ENCODE measurements around the gene MRPS5. TPM values are rescaled to one million over a fixed set of nuclear protein-coding genes. Genes with fewer than 3 reads are reported as not detected.
A peak's percentile ranks its signal among the peaks of the same experiment; 100 is the strongest.
"Not testable (repeated sequence)": the region's sequence is repeated elsewhere in the genome, so short reads cannot be mapped to it uniquely, and the experiment has no call there.

The MRPS5 gene
- total RNA-seq, 2 experiments from 2014 or later: 83.8 to 84.8 TPM

DNA sequence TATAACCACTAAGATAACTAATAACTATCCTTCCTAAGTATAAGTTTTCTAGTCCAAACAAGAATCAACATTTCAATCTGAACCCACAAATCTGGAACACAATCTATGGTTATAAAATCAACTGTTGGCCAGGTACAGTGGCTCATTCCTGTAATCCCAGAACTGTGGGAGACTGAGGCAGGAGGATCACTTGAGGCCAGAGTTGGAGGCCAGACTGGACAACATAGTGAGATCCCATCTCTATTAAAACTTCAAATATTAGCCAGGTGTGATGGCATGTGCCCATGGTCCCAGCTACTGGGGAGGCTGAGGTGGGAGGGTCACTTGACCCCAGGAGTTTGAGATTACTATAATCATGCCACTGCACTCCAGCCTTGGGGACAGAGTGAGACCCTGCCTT, 11.2 kb downstream of the MRPS5 start:
- no peak for DNase-seq
- H3K27ac Mint-ChIP-seq: no peak overlapping the region
- no peaks in the 10 kb centered on the region for H3K27me3 Mint-ChIP-seq
- H3K9me3 Mint-ChIP-seq: no peaks in the 10 kb centered on the region
- H3K36me3 Mint-ChIP-seq: peaks cover 44% of the 10 kb centered on the region
- H3K4me3 Mint-ChIP-seq: no peak overlapping the region
- H3K4me1 Mint-ChIP-seq: peaks cover 5% of the 10 kb centered on the region

DNA sequence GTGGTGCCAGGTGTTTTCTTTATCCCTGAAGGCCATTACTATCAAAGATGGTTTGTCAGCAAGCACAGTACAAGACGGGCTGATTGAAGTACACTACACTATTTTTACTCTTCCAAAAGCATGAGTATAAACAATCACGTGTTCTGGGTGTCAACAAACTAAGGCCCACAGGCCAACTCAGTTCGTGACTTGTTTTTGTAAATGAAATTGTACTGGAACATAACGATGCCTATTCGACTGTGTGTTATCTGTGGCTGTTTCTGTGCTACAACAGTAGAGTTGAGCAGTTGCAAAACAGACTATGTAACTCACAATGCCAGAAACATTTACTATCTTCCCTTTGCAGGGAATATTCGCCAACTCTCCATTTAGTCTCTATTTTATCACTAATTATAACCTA, 12.3 kb downstream of the MRPS5 start:
- Mint-ChIP-seq H3K36me3 (peaks cover 41% of the 10 kb centered on the region), H3K27ac (no peak overlapping the region), H3K27me3 (no peaks in the 10 kb centered on the region), H3K4me1 (peaks cover 2% of the 10 kb centered on the region), H3K9me3 (no peaks in the 10 kb centered on the region), H3K4me3 (no peak overlapping the region)
- DNase-seq: no peak

DNA sequence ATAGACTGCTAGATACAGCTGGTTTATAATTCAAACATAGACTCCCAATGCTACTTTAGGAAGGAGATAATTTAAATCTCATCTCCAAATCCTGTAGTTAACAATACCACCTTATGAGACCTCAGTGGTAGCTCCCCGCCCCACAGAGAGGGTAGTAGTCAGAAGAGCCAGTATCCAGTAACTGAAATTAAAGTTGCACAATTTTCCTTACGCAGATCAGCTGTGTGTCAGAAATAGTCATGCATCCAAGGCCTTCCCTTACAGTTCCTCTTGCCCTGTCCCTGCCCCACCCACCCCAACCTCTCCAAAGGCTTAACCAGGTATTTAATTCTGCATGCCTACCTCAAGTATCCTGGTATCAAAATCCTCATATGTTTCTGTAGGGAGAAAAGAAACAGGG, 15.5 kb downstream of the MRPS5 start:
- Mint-ChIP-seq H3K9me3 (no peaks in the 10 kb centered on the region), H3K36me3 (peaks cover 40% of the 10 kb centered on the region), H3K4me1 (peaks cover 2% of the 10 kb centered on the region), H3K4me3 (no peak overlapping the region), H3K27ac (no peak overlapping the region), H3K27me3 (no peaks in the 10 kb centered on the region)
- no peak for DNase-seq

DNA sequence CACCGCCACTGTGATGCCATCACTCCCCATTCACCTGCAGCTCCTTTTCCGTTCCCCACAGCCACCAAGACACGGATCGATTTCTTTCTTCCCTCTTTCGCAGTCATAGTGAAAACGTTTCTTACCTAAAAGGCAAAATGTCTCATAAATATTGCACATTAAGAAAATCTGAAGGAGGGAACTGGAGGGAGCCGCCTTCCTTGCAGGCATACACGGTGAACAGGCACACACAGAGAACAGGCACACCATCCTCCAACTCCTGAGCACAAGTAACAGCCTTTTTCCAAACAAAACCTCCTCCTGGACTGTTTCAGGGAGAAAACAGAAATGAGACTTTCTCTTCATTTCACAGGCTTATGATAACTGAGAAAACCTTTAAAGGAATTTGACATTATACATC, 17.0 kb downstream of the MRPS5 start:
- no peaks in the 10 kb centered on the region for H3K27me3 Mint-ChIP-seq
- peaks cover 46% of the 10 kb centered on the region for H3K36me3 Mint-ChIP-seq
- no peak overlapping the region for H3K27ac Mint-ChIP-seq
- no peaks in the 10 kb centered on the region for H3K9me3 Mint-ChIP-seq
- H3K4me3 Mint-ChIP-seq: no peak overlapping the region
- H3K4me1 Mint-ChIP-seq: peaks cover 2% of the 10 kb centered on the region
- no peak for DNase-seq

DNA sequence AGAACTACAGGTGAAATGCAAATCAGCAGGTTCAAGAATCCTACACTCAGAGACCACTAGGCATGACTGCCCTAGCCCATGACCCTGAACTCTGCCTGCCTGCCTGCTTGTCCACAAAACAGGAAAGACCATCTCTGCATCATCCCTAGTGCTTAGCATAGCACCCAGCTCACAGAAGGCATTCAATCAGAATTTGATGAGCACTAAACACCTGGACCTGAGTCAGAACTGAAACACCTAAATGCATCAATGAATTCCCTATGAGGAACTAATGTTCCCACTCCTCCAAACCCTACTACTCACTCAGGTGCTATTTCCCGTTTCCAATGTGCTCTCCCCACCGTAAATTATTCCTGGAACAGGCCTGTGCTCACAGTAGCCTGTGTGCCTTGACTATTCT, 21.7 kb downstream of the MRPS5 start:
- Mint-ChIP-seq H3K4me3 (no peak overlapping the region), H3K27me3 (no peaks in the 10 kb centered on the region), H3K27ac (no peak overlapping the region), H3K36me3 (peaks cover 64% of the 10 kb centered on the region), H3K9me3 (peaks cover 7% of the 10 kb centered on the region), H3K4me1 (peaks cover 19% of the 10 kb centered on the region)
- no peak for DNase-seq

DNA sequence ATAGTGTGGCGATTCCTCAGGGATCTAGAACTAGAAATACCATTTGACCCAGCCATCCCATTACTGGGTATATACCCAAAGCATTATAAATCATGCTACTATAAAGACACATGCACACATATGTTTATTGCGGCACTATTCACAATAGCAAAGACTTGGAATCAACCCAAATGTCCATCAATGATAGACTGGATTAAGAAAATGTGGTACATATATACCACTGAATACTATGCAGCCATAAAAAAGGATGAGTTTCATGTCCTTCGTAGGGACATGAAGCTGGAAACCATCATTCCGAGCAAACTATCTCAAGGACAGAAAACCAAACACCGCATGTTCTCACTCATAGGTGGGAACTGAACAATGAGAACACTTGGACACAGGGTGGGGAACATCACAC, 23.3 kb downstream of the MRPS5 start:
- H3K27ac Mint-ChIP-seq, H3K27me3 Mint-ChIP-seq, H3K9me3 Mint-ChIP-seq, DNase-seq, H3K4me3 Mint-ChIP-seq: not testable (repeated sequence)
- Mint-ChIP-seq H3K4me1 (peaks cover 17% of the 10 kb centered on the region), H3K36me3 (peaks cover 71% of the 10 kb centered on the region)

DNA sequence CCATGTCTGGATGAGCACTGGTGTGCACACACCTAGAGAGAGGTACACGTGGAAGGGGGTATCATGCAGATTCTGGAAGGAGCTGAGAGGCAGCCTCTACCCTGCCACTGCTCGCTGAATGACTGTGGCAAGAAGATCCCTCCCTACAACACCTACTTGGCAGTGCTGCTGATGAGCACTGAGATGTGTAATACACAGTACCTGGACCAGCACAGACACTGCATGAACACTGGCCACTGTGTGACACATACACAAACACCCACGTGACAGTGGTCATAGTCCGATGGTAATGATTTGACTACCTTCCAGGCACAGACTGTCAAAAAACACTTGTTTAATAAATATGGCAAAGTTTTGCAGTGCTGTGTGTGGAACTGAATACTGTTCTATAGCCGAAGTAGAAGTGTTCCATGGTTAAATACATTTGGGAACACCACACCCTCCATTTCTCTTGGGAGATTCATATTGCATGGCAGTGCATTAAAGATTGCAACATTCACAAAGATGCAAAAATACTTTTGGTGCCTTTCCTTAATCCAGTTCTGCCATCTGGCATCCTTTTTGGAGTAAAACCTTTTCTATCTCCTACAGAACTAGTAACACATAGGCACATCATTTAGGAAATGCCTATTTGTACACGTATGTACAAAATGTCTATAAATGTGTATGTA, 29.6 kb downstream of the MRPS5 start:
- H3K27ac Mint-ChIP-seq: no peak overlapping the region
- H3K27me3 Mint-ChIP-seq: no peaks in the 10 kb centered on the region
- peaks cover 13% of the 10 kb centered on the region for H3K4me1 Mint-ChIP-seq
- no peak overlapping the region for H3K4me3 Mint-ChIP-seq
- H3K36me3 Mint-ChIP-seq: peaks cover 41% of the 10 kb centered on the region
- DNase-seq: no peak
- peaks cover 2% of the 10 kb centered on the region for H3K9me3 Mint-ChIP-seq

DNA sequence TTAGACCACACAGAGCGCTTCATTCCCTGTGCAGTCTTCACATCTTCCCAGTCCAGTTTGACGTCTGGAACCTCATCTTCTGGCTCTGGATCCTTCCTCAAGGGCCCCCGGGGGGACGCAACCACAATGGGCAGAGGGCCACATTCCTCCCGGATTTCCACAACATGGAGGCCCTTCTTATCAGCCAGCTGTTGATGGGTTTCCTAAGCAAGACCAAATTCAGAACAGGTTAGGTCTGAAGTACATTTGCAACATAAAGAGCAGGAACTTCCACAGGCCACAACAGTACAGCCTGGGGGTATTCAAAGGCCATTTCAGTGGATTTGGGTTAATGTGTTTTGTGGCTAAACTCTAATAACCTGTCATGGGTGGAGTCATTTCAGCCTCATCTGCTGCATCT, 34.2 kb downstream of the MRPS5 start:
- no peaks in the 10 kb centered on the region for H3K27me3 Mint-ChIP-seq
- no peaks in the 10 kb centered on the region for H3K4me1 Mint-ChIP-seq
- no peak overlapping the region for H3K4me3 Mint-ChIP-seq
- H3K9me3 Mint-ChIP-seq: no peaks in the 10 kb centered on the region
- peaks cover 27% of the 10 kb centered on the region for H3K36me3 Mint-ChIP-seq
- no peak overlapping the region for H3K27ac Mint-ChIP-seq
- DNase-seq: no peak

DNA sequence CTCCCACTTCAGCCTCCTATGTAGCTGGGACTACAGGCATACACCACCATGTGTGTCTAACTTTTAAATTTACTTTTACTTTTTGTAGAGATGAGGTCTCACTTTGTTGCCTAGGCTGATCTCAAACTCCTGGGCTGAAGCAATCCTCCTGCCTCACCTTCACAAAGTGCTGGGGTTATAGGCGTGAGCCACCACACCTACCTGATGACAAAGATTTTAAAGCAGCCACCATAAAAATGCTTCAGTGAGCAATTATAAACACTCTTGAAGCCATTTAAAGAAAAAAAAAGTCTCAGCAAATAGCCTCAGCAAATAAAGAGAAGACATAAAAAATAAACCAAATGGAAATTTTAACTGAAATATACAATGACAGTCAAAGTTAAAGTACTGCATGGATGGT, 35.6 kb downstream of the MRPS5 start:
- Mint-ChIP-seq H3K36me3 (peaks cover 27% of the 10 kb centered on the region), H3K9me3 (no peaks in the 10 kb centered on the region), H3K4me1 (no peaks in the 10 kb centered on the region), H3K27ac (no peak overlapping the region), H3K27me3 (no peaks in the 10 kb centered on the region), H3K4me3 (no peak overlapping the region)
- no peak for DNase-seq

DNA sequence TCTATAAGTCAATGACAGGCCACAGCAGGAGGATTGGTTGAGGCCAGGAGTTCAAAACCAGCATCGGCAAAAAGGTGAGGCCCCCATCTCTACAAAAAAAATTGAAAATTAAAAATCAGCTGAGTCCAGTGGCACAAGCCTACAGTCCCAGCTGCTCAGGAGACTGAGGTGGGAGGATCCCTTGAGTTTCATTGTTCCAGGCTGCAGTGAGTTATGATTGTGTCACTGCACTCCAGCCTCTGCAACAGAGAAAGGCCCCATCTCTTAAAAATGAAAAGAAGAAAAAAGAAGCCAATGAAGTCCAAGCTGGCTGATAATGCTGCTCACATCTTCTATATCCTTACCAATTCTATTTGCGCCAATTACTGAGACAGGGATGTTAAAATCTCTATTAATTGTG, 39.1 kb downstream of the MRPS5 start:
- DNase-seq: no peak
- no peaks in the 10 kb centered on the region for H3K27me3 Mint-ChIP-seq
- H3K4me3 Mint-ChIP-seq: no peak overlapping the region
- H3K27ac Mint-ChIP-seq: no peak overlapping the region
- no peaks in the 10 kb centered on the region for H3K9me3 Mint-ChIP-seq
- H3K36me3 Mint-ChIP-seq: peaks cover 21% of the 10 kb centered on the region
- peaks cover 18% of the 10 kb centered on the region for H3K4me1 Mint-ChIP-seq

DNA sequence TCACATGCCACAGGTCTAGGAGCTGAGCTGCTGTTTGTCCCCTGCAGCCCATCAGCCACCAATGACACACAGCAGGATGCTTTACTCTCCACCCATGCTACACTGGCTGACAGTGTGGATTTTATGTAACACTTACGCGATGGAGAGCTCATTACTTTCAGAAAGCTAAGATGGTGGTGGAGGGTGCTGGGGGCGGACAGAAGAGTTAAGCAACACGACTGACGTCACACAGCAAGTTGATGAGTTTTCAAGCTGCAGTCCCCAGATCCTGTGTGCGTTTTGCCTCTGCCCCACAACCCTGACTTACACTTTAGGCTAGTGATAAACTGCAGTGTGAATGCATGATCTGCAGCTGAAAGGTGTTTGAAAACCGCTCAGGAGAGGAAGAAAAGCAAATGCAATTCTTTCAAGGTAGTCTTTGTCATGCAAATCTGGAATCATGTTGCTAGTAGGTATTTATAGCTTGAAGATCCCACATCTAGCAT, 42.4 kb downstream of the MRPS5 start:
- no peak overlapping the region for H3K4me3 Mint-ChIP-seq
- no peaks in the 10 kb centered on the region for H3K27me3 Mint-ChIP-seq
- peaks cover 3% of the 10 kb centered on the region for H3K36me3 Mint-ChIP-seq
- no peaks in the 10 kb centered on the region for H3K9me3 Mint-ChIP-seq
- DNase-seq: peak; percentile 37
- peaks cover 47% of the 10 kb centered on the region for H3K4me1 Mint-ChIP-seq
- no peak overlapping the region for H3K27ac Mint-ChIP-seq

DNA sequence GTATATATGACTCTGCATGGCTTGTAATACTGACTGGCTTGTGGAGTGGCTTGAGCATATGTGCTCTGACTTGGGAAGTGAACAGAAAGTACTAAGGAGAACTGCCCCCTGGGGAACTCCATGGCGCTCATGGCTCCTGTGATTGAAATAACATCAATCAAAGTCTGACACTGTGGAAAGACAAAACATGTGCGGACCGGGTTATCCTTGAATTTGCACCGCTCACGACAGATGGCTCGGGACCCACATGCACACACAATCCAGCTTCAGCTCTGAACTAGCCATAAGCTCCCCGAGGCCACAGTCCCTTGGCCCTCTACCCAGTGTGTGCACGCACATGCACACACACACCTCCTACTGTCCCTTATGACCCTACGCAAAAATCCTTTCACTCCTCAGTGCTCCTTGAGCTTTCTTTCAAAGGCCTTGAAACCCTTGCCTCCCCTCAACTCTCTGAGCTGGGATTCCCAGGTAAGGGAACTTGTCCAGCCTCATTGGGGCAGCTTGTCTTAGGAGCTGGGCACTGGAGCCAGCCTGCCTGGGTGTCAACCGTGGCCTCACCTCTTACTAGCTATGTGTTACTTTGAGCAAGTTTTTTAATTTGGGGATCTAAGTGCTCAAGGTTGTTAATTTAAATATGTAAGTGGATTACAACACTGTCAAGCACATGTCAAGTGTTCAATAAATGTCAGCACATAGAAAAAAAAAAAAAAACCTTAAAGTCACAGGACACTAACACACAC, 43.6 kb downstream of the MRPS5 start:
- Mint-ChIP-seq H3K27ac (peak overlapping the region; percentile 36), H3K4me3 (no peak overlapping the region), H3K27me3 (no peaks in the 10 kb centered on the region), H3K4me1 (peaks cover 58% of the 10 kb centered on the region), H3K36me3 (peaks cover 2% of the 10 kb centered on the region), H3K9me3 (no peaks in the 10 kb centered on the region)
- no peak for DNase-seq

DNA sequence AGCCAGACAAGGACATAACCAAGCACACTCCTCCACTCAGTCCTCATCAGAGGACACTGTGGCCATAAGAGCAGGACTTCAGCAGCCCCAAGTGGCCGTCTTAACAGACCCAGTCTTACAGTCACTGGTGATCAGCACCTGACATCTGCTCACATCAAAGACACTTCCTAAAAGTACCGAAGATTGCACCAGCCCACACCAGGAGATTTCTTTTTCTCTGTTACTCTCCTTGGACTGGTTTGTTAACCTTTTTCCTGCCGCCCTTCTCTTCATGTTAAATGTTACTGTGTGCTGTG, 44.1 kb downstream of the MRPS5 start:
- Mint-ChIP-seq H3K36me3 (peaks cover 4% of the 10 kb centered on the region), H3K27me3 (no peaks in the 10 kb centered on the region), H3K4me1 (peaks cover 59% of the 10 kb centered on the region), H3K4me3 (peak overlapping the region; percentile 6), H3K9me3 (no peaks in the 10 kb centered on the region), H3K27ac (peak overlapping the region; percentile 64)
- no peak for DNase-seq

DNA sequence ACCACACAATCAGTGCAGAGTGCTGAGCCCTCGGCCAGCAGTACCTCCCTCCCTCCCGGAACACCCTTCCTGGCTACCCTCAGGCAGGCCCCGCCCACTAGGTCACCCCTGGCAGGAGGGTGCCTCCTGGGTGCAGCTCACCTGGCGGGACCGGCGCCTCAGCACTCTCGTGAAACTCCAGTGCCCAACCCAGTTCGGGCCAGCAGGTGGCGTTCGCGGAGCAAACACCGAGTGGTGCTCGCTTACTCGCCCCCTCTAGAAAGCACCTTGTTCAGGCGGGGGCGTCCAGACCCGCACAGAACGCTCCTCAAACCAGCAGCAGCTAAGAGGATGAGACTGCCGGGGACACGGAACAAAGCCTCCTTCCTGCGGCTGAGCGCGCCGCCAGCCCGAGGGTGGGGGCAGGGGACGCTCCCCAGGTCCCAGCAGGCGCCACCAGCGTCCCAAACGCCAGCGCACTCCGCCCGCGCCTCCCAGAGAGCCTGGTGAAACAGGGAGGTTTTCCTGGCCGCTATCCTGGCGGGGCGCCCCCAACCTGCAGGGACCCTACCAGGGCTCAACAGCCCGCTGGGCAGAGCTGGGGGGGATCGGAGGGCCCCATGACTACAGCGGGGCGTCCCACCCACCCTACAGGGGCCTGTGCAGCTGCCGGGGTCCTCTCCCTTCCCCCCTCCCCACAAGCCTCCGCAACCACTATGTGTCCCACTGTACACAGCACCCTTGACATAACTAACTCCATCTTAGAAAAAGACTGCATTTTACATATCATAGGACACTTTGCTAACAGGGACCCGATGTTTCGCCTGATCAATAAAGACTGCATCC, 44.7 kb downstream of the MRPS5 start:
- Mint-ChIP-seq H3K36me3 (peaks cover 7% of the 10 kb centered on the region), H3K27ac (peak overlapping the region; percentile 64), H3K4me1 (peaks cover 59% of the 10 kb centered on the region), H3K27me3 (no peaks in the 10 kb centered on the region), H3K9me3 (no peaks in the 10 kb centered on the region), H3K4me3 (peak overlapping the region; percentile 76)
- DNase-seq: peak; percentile 92

DNA sequence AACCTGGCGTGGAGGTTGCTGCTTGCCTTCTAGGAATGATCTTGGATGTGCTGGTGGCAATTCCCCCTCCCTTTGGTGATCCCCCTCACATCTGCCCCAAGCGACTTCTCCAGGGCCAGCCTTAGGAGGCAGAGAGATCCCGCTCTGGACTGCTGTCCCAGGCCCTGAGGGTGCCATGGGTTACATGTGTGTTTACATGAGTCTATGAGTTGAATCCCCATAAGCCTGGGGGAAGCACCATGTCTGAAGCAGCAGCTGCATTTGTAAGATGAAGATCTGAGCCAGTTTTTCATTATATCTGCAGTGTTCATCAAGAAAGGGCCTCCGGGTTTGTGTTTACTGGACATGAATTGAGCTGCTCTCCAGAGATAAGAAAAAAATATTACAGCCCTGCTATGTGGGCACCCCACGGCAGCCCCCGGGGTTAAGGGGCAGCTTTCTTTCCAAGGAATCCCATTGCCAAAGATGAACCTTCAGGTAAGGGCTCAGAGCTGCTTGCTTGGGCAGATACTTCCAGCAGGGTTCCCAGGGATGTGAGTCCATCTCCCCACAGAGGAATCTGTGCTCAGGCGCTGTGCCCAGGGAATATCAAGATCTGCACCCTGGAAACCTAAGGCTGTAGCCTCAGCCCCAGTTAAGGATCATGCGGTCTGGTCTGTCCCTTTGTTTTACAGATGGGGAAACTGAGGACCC, 46.0 kb downstream of the MRPS5 start:
- Mint-ChIP-seq H3K36me3 (peaks cover 9% of the 10 kb centered on the region), H3K4me3 (peak overlapping the region; percentile 76)

More for the DNA sequence above, 46.0 kb downstream of the MRPS5 start:
- Mint-ChIP-seq H3K4me1 (peaks cover 59% of the 10 kb centered on the region), H3K27ac (peak overlapping the region; percentile 93), H3K27me3 (no peaks in the 10 kb centered on the region), H3K9me3 (peaks cover 2% of the 10 kb centered on the region)
- DNase-seq: no peak

All from activated naive CD8-positive, alpha-beta T cell treated with anti-CD3 and anti-CD28 coated beads for 36 hours (primary cell).